GM18909 (cell line): Measurements from ENCODE around the gene CHST7.
"Not testable (repeated sequence)": the region's sequence is repeated elsewhere in the genome, so short reads cannot be mapped to it uniquely, and the experiment has no call there.

Experiments
- ATAC-seq: cut with Tn5 transposase; IDR thresholded peaks from one replicate; pipeline ENCODE4 v1.9.1; 2021; ENCODE audit warnings: mild to moderate bottlenecking; ENCODE audit not compliant: unreplicated experiment, poor library complexity

CHST7 gene, protein sequence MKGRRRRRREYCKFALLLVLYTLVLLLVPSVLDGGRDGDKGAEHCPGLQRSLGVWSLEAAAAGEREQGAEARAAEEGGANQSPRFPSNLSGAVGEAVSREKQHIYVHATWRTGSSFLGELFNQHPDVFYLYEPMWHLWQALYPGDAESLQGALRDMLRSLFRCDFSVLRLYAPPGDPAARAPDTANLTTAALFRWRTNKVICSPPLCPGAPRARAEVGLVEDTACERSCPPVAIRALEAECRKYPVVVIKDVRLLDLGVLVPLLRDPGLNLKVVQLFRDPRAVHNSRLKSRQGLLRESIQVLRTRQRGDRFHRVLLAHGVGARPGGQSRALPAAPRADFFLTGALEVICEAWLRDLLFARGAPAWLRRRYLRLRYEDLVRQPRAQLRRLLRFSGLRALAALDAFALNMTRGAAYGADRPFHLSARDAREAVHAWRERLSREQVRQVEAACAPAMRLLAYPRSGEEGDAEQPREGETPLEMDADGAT

DNA sequence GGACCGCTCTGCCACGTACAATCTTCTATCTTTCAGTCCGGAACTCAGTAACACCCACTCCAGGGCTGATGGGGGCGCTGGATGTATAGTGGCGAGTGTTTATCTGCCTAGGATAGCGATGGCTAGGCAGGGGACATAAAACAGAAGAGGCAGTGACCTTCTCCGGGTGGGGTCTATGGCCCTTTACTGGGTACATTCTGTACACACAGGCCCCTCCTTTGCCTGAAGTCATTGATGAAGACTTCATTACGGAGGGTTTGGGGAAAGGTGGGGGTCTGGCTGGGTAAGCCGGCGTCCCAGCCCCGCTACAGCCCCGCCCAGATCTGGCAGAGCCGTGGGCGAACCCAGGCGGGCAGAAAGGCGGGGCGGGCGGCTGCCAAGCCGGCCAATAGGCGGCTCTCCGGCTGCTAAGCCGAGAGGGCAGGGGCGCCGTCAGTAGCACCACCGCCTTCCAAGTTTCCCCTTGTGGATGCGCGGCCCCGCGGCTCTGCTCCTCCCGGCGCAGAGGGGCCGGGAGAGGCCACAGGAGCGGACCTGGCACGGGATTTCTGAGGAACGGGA lies at the start of gene CHST7:
Gene CHST7, plus strand, starts transcription at position 435 of the 561 bp plus-strand sequence. CDS start 167 bp downstream, outside the sequence.
- peak; percentile 56 for ATAC-seq

DNA sequence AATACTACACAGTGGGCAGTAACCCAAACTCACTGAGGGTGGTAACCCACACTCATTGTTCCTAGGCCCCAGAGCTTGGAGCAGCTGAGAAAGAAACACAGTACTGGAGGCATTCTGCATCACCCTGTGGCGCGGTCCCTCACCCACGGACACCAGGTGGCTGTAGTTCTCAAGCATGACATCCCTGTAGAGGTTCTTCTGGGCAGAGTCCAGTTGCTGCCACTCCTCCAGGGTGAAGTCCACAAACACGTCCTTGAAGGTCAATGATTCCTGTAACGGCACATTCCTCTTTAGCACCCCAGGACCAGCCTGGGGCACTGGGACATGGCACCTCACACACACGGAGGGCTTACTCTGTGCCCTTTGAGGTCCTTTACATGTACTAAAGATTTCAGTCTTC lies 44.9 kb upstream of the CHST7 start:
- ATAC-seq, result not testable (repeated sequence)

DNA sequence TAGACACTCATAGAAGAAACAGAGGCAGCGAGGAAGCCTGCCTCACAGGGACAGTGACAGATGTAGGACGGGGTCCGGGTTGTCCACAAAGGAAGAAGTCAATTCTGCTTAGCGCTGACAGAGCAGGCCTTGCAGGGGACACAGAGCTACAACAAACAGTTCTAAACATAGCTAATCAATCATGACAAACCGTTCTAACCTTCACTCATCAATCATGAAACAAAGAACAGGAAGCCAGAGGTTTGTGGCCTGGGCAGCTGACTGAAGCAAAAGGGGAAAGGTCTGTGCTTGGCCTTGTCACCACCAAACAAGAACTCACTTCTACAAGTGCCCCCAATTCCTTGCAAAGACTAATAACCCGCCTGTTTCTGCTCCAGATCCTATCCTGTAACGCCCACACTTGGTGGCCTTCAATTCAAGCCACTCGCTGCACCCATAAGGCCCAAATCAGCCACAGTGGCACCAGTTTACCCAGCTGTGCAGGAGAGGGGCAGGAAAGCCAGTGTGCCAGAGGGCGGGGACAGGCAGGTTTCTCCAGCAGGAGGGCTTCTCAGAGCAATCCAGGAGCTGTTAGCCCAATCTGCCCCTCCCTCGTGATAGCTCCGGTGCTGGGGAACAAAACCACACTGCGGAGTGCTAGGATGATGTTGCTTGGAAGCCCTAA lies 43.7 kb upstream of the CHST7 start:
- not testable (repeated sequence) for ATAC-seq

DNA sequence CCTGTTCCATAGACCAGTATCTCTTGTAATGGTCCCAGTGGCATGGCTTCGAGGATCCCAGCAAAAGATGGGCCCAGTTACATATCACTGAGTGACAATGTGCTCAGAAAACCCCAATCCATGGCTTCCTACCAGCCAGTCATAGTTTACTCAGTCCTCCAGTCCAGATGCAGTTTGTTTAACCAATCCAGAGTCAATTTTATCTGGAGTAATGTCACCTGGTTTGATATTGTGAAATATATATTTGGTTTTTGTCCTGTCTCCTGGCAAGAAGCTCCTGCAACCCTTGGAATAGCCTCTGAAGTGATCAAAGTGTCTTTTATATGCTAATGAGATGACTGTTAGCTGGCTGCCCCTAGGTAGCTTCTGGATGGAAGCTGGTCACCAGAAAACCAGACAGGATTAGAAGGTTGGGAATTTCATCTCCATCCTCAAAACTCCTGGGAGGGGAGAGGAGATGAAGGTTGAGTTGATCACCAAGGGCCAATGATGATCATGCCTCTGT lies 43.1 kb upstream of the CHST7 start:
- not testable (repeated sequence) for ATAC-seq

DNA sequence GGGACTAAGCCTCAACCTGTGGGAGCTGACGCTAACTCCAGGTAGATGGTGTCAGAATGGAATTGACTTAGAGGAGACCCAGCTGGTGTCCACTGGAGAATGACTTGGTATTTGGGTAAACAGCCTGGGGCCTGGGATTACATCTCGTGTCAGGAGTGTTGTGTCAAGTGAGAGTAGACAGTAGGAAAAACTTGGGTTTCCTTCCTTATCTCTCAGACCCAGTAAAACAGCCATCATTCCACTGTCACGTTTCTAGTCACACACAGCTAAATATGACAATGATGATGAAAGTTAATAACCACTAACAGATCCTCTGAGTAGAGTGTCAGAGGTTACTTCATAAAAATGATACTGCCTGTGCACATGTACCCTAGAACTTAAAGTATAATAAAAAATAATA lies 42.1 kb upstream of the CHST7 start:
- no peak for ATAC-seq

DNA sequence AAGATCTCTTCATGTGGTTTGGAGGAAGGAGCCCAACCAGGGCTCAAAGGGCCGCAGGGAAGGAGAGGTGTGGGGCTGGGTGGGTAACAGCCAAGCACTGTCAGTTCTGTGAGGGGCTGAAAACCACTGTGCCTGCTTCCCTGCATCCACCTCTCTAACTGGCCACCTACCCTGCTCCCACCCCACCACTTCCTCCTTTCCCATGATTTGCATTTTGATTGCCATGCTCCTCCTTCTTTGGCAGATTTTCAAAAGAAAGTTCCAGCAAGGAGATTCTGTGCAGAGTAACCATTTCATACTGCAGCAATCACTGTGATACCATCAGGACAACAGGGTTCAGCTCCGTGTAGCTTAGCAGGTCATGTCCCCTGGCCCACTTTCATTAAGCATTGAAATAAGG lies 30.1 kb upstream of the CHST7 start:
- ATAC-seq, result no peak

DNA sequence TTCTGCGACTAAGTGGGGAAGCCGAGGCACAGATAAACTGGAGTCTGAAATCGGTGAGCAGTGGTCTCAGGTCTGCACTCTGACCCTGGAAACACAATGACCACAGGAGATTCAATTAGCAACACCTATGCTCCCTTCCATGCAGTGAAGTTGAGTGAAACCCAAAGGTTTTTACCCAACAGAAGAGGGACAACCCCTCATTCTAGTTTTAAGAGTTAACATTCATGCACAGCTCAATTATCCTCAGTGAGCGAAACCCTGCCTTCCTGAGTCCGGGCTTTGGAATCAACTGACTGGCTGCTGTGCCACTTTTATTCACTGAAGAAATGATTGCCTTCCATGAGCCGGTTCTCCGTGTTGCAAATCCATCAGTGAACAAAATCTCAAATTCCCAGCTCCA lies 29.0 kb upstream of the CHST7 start:
- ATAC-seq, result not testable (repeated sequence)

DNA sequence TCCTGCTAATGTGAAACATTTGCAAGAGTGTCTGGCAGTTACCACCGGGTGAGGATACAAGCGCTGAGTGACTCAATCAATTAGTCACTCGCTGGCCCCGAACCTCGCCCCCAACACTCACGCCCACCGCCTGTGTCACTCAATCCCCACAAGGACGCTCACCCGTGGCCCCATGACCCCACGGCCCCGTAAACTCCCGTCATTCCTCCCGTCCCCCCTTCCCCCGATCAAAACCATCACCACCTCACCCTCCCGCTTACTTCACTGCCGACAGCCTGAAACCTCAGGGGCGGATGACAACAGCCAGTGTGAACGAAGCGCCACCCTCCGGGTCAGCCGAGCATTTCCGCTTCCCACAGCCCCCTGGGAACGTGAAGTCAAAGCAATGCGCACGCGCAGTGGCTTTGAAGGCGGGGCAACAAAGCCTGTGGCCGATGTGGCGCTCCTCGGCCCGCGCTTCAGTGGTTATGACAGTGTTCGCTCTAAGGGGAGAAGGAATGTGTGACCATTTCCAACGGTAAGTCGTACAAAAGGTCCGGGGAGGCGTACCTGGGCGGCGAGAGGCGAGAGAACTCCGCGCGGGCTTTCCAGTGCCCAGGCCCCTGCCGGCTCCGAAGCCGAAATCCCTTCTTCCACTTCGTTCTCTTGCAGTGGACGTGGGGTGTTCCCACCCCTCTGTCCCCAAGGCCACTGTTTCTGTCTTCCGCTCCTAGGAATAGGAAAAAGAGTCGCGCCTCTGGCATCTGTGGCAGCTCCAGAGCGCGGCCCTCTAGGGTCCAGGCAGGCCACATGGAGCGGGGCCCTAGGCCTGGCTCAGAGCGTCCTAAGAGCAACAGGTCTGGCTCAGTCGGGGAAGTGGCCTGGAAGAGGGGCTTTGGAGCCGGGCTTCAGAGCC lies 28.2 kb upstream of the CHST7 start, which contains the start of gene ZNF674:
Gene ZNF674, minus strand, starts transcription at position 311 of the 895 bp plus-strand sequence. CDS start 3,334 bp downstream, outside the sequence.
- ATAC-seq, result peak; percentile 85

DNA sequence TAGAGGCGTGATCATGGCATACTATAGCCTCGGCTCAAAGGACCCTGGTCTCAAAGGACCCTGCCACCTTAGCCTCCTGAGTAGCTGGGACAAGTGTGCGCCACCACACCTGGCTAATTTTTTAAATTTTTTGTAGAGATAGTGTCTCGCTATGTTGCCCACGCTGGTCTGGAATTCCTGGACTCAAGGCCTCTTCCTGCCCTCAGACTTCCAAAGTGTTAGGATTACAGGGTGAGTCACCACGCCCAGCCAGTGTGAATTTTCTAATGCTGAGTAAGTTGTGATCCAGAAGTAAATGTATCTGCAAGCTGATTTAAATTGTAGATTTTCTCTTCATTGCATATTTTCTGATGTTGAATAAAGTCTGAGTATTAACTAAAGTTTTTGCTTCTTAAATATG lies 25.7 kb upstream of the CHST7 start:
- ATAC-seq, result no peak

DNA sequence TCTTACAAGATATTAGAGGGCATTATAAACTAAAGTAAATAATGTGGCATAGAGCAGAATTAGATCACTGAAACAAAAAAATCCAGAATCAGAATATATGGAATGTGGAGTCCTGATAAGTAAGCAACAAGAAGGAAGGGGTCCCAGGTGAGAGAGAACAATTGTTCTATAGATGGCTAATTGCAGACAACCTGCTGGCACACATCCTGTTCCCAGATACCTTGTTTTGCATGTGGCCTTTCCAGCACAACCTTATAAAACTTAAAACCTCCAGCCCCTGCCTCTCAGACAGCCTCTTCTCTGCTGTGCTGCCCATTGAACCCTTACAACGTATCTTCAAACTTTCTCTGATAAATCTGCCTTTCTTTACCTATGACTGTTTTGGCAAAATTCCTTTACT lies 23.7 kb upstream of the CHST7 start:
- ATAC-seq, result no peak

DNA sequence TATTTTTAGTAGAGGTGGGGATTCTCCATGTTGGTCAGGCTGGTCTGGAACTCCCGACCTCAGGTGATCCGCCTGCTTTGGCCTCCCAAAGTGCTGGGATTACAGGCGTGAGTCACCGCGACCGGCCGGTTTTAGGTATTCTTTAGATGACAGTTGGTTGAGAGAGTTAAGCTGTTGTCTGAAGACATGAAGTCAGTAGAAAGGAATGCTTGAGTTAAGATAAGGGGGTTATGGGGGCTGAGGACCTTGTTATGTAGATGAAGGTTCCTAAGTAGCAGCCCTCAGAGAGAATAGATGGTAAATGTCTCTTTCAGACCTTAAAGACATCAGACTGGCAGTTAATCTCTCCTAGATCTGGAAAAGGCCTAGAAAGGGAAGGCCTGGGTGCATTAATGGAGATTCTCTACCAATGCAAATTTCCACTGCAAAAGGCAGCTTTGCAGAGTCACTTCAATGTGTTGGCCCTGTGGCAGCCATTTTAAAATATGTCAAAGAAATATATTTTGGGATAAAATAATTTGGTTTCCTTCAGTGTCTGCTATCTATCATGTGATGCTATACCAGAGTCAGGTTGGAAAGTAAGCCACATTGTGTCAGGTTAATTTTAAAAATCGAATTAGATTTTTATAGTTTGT lies 22.0 kb upstream of the CHST7 start:
- no peak for ATAC-seq

DNA sequence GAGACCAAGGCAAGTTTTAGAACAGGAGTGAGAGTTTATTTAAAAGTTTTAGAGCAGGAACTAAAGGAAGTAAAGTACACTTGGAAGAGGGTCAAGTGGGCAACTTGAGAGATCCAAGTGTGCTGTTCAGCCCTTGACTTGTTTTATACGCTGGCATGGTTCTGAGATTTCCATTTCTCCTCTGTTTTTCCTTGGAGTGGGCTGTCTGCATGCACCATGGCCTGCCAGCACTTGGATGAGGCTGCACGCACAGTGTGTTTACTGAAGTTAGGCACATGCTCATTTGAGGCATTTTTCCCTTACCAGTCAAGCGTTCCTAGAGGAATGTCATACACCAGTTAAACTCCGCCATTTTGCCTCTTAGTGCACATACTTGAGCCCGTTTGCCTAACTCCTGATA lies 19.6 kb upstream of the CHST7 start:
- ATAC-seq, result no peak

DNA sequence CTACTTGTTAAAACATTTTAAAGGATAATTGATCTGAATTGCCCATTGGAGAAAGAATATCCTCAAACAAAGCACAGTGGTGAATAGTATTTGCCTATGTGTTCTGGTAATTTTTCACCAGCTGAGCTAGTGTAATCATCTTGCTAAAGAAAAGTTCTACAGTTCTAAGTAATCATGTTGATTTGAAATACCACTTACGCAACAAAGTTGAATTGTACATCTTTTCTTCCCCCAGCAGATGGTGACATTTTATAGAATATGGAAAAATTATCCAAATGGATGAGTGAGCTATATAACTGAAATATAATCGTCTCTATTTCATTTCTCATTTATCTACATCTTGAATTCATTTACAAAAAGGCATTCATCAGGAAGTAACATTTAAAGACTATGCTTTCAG lies 18.6 kb upstream of the CHST7 start:
- no peak for ATAC-seq

DNA sequence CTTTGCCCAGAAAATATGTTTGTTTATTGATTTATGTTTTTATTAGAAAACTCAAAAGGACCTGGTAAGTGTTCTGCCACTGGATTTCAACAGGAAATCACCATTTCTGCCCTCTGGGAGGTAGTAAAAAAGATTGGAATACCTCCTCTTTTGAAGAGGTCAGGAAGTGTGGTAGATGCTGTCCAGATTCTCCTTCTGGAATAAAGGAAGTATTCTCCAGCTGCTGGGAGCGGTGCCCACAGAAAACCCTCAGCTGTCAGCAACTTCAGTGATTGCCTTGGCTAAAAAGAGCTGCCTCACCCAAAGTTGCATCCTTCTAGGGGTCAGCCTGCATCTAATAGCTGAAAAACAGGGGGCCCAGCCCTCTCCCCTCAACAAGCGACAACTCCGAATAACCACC lies 14.5 kb upstream of the CHST7 start:
- ATAC-seq, result no peak

DNA sequence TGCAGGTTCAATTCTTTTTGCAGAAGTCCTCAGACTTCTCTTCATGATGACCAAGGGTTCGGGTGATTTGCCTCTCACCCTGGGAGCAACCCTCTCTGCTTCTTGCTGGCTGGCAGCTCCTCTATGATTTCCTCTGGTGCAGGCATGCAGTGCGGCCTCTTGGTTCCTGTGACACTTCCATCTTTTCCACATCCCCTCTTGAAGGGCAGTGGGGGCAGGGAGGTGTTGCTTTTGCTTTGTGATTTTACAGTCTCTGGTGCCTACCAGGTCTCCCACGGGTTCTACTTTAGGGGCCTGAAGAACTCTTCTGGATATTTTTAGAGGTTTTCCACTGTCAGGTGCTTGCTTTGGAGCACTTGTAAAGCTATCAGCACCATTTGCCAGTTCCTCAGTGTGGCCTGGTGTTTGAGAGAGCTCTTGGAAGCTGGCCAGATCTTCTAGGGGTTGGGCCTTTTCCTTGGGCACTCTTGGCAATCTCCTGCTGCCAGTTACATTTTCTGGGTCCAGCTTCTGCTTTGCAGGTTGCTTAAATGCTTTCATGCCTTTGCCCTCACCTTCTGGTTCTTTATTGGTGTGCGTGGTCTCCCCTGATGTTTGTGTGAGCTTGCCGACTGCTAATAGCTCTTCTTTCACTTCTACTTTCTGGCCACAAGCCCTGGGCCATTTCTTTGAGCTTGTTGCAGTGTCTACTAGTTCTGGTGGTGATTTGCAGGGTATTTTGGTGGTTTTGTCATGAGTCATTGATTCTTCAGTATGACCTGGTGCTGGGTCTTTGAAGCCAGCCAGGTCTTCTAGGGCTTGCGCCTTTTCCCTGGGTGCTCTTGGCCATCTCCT lies 11.5 kb upstream of the CHST7 start:
- peak; percentile 98 for ATAC-seq

DNA sequence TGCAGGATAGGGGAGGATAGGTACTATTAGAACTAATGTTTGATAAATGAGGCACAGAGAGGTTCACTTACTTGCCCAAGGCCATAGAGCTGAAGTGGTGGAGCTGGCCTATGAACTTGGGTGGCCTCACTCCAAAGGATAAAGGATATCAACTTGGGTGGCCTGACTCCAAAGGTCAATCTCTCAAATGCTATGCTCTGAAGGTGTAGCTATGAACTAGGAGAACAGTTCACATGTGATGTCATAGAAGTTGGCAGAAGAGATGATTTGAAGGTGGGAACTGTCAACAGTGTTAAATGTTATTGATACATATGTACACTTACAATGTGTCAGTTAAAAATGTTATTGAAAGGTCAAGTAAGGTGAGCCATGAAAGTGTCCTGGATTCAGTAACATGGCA lies 6.2 kb upstream of the CHST7 start:
- no peak for ATAC-seq

DNA sequence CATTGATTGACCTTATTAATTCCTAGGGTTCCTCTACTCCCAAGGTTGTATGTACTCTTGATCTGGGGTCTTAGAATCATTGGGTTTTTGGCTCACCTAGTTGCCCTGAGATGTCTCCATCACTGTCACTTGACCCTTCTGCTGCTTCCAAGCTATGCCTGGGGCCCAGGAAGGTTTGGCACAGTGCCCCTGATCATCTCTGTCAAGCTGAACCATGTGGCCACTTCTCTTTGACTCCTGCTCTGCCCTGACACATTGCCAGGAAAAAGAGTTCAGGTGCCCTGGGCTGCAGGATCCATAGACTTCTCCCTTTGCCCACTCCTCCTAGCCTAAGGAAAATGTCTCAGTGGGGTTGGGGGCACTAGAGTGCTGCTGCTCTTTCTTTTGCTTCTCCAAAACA lies 3.9 kb upstream of the CHST7 start:
- ATAC-seq, result no peak

DNA sequence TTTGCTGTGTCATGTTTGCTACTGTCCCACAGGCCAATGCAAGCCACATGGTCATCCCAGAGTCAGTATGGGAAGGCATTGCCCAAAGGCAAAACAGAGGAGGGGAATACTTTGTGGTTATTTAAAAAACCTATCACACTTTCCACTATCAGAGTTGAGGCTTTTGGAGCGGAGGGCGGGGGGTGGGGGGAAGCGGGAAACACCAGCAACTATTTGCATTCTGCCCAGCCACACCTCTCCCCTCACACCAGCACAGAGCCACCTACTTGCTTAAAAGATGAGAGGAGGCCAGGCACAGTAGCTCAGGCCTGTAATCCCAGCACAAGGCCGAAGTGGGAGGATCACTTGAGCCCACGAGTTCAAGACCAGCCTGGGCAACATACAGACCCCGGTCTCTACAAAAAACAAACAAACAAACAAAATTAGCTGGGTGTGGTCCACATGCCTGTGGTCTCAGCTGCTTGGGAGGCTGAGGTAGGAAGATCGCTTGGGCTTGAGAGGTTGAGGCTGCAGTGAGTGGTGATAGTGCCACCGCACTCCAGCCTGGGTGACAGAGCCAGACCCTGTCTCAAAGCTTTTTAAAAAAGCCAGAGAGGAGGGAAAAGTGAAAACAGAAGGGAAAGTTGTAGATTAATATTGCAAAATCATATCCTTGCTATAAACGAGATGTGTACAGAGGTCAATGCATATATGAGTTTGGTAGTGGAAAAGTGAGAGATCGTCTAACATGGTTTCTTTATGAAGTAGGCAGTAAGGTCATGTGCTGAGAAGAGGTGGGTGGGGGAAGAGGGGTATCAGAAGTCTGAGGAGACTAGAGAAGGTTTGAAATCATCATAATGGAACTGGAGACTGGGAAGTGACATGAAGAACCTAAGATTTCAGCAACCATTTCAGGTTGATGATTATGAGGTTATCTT lies 1.9 kb upstream of the CHST7 start:
- no peak for ATAC-seq
